ENCODE measurements around the gene DCTD. TPM values are rescaled to one million over a fixed set of nuclear protein-coding genes. Genes with fewer than 3 reads are reported as not detected.

Gene DCTD
- total and polyA plus RNA-seq, 2 of the 13 experiments (the other 11 are each of a cell fraction or from before 2014, with no cell fraction given) = 85.1 to 95.3 TPM

DNA sequence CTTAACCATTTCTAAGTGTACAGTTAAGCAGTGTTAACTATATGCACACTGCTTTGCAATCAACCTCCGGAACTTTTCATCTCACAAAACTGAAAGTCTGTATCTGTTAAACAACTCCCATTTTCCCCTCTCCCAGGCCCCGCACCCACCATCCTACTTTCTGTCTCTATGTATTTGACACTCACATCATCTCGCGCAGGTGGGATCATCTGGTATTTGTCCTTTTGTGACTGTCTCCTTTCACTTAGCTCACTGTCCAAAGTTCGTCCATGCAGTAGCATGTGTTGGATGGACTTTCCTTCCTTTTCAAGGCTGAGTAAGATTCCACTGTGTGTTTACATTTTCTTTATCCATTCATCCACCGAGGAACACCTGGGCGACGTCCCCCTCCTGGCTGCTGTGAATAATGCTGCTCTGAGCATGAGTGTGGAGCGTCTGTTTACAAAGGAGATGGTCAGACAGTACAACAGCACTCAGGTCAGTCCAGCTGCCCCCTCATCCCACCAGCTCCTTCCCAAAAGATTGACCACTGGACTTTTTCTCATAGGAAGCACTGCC, 39.8 kb downstream of the DCTD start (continued):
- no peak for TF ChIP-seq ZC3H4 (CRISPR knock-in tag; IDR thresholded peaks at IDR 0.05; ENCODE audit: borderline replicate concordance)
- TF ChIP-seq TAF1 (CRISPR knock-in tag; IDR thresholded peaks at IDR 0.05) = no peak
- no peak for TF ChIP-seq ZFP62 (CRISPR knock-in tag; IDR thresholded peaks at IDR 0.05)
- TF ChIP-seq ZNF678 (CRISPR knock-in tag; IDR thresholded peaks at IDR 0.05) = no peak
- TF ChIP-seq ZNF333 (CRISPR knock-in tag; IDR thresholded peaks at IDR 0.05; ENCODE audit: borderline replicate concordance) = no peak
- TF ChIP-seq ZNF510 (CRISPR knock-in tag; IDR thresholded peaks at IDR 0.05; ENCODE audit: low read depth) = no peak
- TF ChIP-seq HOXA7 (CRISPR knock-in tag; IDR thresholded peaks at IDR 0.05) = no peak
- no peak for TF ChIP-seq SSRP1 (CRISPR knock-in tag; IDR thresholded peaks at IDR 0.05)
- TF ChIP-seq GATAD1 (CRISPR knock-in tag; IDR thresholded peaks at IDR 0.05) = peak; percentile 59; the same call in 1 of the 2 replicates
- no peak for TF ChIP-seq ZNF33A (CRISPR knock-in tag; IDR thresholded peaks at IDR 0.05; ENCODE audit: borderline replicate concordance)
- TF ChIP-seq NCOR1 (IDR thresholded peaks at IDR 0.05; ENCODE audit: borderline replicate concordance, low read length) = peak; percentile 84; the same call in 1 of the 2 replicates
- peak; percentile 77; the same call in 1 of the 2 replicates for TF ChIP-seq YEATS4 (CRISPR knock-in tag; IDR thresholded peaks at IDR 0.05; ENCODE audit: borderline replicate concordance)
- no peak for TF ChIP-seq TCF12 (IDR thresholded peaks at IDR 0.05)
- 0 out of 2 replicates have a peak, but pooled peaks have one; percentile 16 for TF ChIP-seq TCF12 (CRISPR knock-in tag; IDR thresholded peaks at IDR 0.05)
- no peak for TF ChIP-seq KDM5A (IDR thresholded peaks at IDR 0.05; ENCODE audit: borderline replicate concordance, low read length)
- TF ChIP-seq SALL1 (CRISPR knock-in tag; IDR thresholded peaks at IDR 0.05) = peak; percentile 84
- no peak for TF ChIP-seq RELA (CRISPR knock-in tag; IDR thresholded peaks at IDR 0.05)
- peak; percentile 51 for TF ChIP-seq ZNF629 (CRISPR knock-in tag; conservative IDR thresholded peaks at IDR 0.05)
- TF ChIP-seq, protein P1, sequence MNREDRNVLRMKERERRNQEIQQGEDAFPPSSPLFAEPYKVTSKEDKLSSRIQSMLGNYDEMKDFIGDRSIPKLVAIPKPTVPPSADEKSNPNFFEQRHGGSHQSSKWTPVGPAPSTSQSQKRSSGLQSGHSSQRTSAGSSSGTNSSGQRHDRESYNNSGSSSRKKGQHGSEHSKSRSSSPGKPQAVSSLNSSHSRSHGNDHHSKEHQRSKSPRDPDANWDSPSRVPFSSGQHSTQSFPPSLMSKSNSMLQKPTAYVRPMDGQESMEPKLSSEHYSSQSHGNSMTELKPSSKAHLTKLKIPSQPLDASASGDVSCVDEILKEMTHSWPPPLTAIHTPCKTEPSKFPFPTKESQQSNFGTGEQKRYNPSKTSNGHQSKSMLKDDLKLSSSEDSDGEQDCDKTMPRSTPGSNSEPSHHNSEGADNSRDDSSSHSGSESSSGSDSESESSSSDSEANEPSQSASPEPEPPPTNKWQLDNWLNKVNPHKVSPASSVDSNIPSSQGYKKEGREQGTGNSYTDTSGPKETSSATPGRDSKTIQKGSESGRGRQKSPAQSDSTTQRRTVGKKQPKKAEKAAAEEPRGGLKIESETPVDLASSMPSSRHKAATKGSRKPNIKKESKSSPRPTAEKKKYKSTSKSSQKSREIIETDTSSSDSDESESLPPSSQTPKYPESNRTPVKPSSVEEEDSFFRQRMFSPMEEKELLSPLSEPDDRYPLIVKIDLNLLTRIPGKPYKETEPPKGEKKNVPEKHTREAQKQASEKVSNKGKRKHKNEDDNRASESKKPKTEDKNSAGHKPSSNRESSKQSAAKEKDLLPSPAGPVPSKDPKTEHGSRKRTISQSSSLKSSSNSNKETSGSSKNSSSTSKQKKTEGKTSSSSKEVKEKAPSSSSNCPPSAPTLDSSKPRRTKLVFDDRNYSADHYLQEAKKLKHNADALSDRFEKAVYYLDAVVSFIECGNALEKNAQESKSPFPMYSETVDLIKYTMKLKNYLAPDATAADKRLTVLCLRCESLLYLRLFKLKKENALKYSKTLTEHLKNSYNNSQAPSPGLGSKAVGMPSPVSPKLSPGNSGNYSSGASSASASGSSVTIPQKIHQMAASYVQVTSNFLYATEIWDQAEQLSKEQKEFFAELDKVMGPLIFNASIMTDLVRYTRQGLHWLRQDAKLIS (CRISPR knock-in tag; IDR thresholded peaks at IDR 0.05) = no peak
- peak; percentile 70 for TF ChIP-seq PHF5A (CRISPR knock-in tag; IDR thresholded peaks at IDR 0.05; ENCODE audit: low read depth, unreplicated experiment)
- TF ChIP-seq KMT2A (CRISPR knock-in tag; IDR thresholded peaks at IDR 0.05) = 0 out of 2 replicates have a peak, but pooled peaks have one; percentile 26
- no peak for TF ChIP-seq PRPF4 (IDR thresholded peaks at IDR 0.05; ENCODE audit: low read depth, low read length, poor library complexity, severe bottlenecking)
- TF ChIP-seq SNAI1 (CRISPR knock-in tag; IDR thresholded peaks at IDR 0.05; ENCODE audit: borderline replicate concordance) = no peak
- TF ChIP-seq, protein P2, sequence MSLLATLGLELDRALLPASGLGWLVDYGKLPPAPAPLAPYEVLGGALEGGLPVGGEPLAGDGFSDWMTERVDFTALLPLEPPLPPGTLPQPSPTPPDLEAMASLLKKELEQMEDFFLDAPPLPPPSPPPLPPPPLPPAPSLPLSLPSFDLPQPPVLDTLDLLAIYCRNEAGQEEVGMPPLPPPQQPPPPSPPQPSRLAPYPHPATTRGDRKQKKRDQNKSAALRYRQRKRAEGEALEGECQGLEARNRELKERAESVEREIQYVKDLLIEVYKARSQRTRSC (CRISPR knock-in tag; IDR thresholded peaks at IDR 0.05; ENCODE audit: low read depth) = no peak
- TF ChIP-seq ZFAT (CRISPR knock-in tag; conservative IDR thresholded peaks at IDR 0.05) = no peak

Data from HepG2 (cell line).